CMK (cell line): ENCODE data around the gene PGA4.

Experiments
- DNase-seq: peaks from one replicate; pipeline ENCODE4 v3.0.0-alpha.2; 2010; ENCODE audit warnings: low read depth

PGA4 gene

GRCh38 chr11:61279934-61280659 lies 58.0 kb downstream of the PGA4 start:
- no peak for DNase-seq

GRCh38 chr11:61280883-61281580 lies 58.9 kb downstream of the PGA4 start:
- DNase-seq, result no peak
